Neutrophil (primary cell): ENCODE results near the gene SYTL2.

Source experiments
- H3K27ac ChIP-seq: fragments of 200-600 bp; sonication (generic); 2 replicates; pipeline ENCODE4 v1.5.1; 2016; ENCODE audit warnings: mild to moderate bottlenecking, moderate library complexity
- H3K27me3 ChIP-seq: fragments of 200-600 bp; sonication (generic); 2 replicates; pipeline ENCODE4 v1.6.0; 2016; ENCODE audit warnings: mild to moderate bottlenecking
- H3K36me3 ChIP-seq: fragments of 200-600 bp; sonication (generic); 2 replicates; pipeline ENCODE4 v1.5.1; 2017
- H3K4me1 ChIP-seq, 2 experiments: fragments of 200-600 bp in 1 of 2; sonication (generic) in 1 of 2; 1 replicate in 1 of 2; 2 replicates in 1 of 2; pipeline versions ENCODE4 v1.5.1 to v1.6.1; 2013 to 2016; ENCODE audit warnings: low read depth in 1 of 2, low read length in 1 of 2, mild to moderate bottlenecking in 1 of 2, moderate library complexity in 1 of 2; ENCODE audit not compliant: control insufficient read depth in 1 of 2, insufficient read depth in 1 of 2
- H3K4me3 ChIP-seq, 2 experiments: fragments of 200-600 bp in 1 of 2; sonication (generic) in 1 of 2; 1 replicate in 1 of 2; 2 replicates in 1 of 2; pipeline ENCODE4 v1.5.1; 2013 to 2016; ENCODE audit warnings: low read depth in 1 of 2, low read length in 1 of 2, mild to moderate bottlenecking in 1 of 2, moderate library complexity in 1 of 2
- H3K9me3 ChIP-seq: fragments of 200-600 bp; sonication (generic); 2 replicates; pipeline ENCODE4 v1.5.1; 2016
- TF ChIP-seq, protein P1 (sequence below): fragments of 200-600 bp; sonication (generic); IDR thresholded peaks from 2 replicates; pipeline ENCODE4 v1.5.1; 2016; ENCODE audit warnings: antibody characterized with exemption

SYTL2 gene

DNA sequence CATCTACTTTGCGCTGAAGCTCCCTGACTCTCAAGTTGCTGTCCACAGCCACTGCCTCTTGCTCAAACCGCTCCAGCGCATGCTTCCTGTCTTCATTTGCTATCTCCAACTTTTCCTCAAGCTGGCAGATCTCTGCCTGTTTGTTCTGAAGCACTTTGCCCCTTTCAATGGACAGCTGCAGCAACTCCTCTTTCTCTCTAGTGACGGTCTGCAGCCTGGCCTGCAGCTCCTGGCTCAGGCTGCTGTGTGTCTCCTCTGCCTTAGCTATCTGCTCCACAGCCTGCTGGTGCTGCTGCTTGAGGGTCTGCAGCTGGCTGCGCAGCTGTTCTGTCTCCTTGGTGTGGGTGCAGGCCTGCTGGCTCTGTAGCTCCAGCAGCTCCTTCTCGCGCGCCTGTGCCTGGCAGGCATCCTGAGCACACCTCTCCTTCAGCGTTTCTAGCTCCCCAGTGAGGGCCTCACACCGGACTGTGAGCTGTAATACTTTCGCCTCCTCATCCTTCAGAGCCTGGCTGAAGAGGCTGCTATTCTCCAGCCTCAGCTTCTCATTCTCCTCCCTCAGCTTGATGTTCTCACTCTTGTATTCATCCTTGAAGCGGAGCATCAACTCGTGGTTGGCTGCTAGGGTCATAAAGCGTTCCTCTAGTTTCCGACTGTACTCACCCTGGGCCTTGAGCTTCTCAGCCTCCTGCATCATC, 125.7 kb downstream of the SYTL2 start:
- H3K36me3 ChIP-seq, result no peaks in the 10 kb centered on the region
- no peaks in the 10 kb centered on the region for H3K9me3 ChIP-seq
- peaks cover 15% of the 10 kb centered on the region for H3K27me3 ChIP-seq
- TF ChIP-seq, protein P1, sequence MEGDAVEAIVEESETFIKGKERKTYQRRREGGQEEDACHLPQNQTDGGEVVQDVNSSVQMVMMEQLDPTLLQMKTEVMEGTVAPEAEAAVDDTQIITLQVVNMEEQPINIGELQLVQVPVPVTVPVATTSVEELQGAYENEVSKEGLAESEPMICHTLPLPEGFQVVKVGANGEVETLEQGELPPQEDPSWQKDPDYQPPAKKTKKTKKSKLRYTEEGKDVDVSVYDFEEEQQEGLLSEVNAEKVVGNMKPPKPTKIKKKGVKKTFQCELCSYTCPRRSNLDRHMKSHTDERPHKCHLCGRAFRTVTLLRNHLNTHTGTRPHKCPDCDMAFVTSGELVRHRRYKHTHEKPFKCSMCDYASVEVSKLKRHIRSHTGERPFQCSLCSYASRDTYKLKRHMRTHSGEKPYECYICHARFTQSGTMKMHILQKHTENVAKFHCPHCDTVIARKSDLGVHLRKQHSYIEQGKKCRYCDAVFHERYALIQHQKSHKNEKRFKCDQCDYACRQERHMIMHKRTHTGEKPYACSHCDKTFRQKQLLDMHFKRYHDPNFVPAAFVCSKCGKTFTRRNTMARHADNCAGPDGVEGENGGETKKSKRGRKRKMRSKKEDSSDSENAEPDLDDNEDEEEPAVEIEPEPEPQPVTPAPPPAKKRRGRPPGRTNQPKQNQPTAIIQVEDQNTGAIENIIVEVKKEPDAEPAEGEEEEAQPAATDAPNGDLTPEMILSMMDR, result no peak
- H3K4me3 ChIP-seq, result no peak overlapping the region
- H3K4me1 ChIP-seq, result peaks cover 10% of the 10 kb centered on the region in 2 experiments
- H3K27ac ChIP-seq, result no peak overlapping the region

DNA sequence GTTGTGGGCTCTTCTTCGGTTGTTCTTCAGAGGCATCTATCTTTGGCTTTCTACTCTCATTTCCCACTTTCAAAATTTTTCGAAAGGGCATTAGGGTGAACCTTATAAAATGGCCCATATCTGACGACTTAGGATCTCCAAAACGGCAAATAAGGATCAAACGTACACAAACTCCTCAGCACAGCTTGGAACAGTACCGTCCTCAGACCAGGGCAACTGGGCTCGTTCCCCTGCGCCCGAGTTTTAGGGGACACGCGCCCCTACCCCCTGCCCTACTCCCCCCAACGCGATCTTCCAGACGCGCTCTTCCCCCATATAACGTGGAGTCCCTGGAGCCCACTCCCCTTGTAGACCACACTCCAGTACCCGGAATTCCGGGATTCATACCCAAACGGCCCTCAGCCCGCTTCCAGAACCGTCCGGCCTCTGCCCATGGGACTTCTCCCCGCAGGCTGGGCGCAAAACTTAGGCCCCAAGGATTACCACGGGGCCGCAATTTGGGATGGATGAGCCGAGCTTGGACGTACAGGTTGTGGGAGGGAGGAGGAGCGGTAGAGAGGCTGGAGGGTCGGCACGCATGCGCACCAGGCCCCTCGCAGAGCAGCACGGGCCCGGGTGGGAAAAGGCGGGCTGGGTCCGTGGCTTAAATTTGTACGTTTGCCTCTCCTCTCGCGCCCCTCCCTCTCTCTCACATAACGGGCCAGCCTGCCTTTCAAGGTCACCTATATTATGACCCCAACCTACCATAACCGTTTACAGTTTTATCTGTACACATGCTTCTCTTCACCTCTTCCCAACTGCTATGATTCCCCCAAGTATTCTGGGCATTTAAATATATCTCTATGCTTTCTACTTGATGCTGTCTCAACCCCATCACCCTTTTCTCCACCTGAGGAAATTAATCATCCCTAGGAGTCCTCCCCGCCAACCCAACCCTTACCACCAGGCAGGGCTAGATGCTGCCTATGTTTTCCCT, 128.3 kb downstream of the SYTL2 start:
- Histone ChIP-seq H3K4me1 (peaks cover 10% of the 10 kb centered on the region in 2 experiments), H3K4me3 (peak overlapping the region; percentile 30 to 39), H3K36me3 (no peaks in the 10 kb centered on the region), H3K27me3 (peaks cover 8% of the 10 kb centered on the region), H3K27ac (no peak overlapping the region), H3K9me3 (no peaks in the 10 kb centered on the region)
- TF ChIP-seq, protein P1, result no peak

DNA sequence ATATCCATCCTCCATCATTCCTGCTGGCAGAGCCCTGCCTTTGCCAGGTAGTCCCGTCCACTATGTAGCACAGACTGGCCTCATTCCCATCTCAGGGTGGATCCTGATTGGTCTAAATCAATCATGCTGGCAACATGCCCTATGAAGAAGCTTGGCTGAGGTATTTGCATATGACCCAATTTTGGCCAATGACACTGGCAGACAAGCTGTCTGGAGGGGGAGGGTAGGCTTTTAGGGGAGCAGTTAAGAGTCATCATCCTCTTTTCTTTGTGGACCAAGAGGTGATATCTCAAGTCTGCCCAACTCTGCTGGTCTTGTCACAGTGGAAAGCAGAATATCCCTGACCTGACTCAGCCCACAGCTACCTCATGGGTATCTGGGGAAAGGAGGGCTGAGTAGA, 130.0 kb downstream of the SYTL2 start:
- TF ChIP-seq, protein P1, result no peak
- H3K27me3 ChIP-seq, result peaks cover 8% of the 10 kb centered on the region
- peaks cover 10% of the 10 kb centered on the region in 2 experiments for H3K4me1 ChIP-seq
- H3K27ac ChIP-seq, result no peak overlapping the region
- H3K9me3 ChIP-seq, result no peaks in the 10 kb centered on the region
- H3K4me3 ChIP-seq, result no peak overlapping the region
- H3K36me3 ChIP-seq, result no peaks in the 10 kb centered on the region

DNA sequence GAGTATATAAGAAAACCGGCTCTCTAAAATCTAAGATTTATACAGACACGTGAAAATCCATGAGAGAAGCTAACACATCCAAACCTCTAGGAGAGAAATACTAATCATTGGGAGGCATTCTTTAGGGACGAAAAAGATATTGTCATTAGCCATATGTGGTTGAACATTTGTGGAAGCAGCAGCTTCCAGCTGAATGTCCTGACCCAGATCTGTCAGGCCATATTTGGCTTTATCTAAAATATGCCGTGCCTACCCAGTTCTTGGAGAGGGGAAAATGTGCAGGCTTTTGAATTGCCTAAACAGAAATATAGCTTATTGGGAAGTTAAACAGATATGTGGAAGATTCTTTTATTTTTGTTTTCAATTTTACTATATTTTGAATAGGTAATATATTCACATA, 131.4 kb downstream of the SYTL2 start:
- Histone ChIP-seq H3K9me3 (no peaks in the 10 kb centered on the region), H3K4me1 (peaks cover 10% of the 10 kb centered on the region in 2 experiments), H3K36me3 (no peaks in the 10 kb centered on the region), H3K27me3 (peaks cover 8% of the 10 kb centered on the region), H3K27ac (no peak overlapping the region), H3K4me3 (no peak overlapping the region)
- TF ChIP-seq, protein P1, result no peak

DNA sequence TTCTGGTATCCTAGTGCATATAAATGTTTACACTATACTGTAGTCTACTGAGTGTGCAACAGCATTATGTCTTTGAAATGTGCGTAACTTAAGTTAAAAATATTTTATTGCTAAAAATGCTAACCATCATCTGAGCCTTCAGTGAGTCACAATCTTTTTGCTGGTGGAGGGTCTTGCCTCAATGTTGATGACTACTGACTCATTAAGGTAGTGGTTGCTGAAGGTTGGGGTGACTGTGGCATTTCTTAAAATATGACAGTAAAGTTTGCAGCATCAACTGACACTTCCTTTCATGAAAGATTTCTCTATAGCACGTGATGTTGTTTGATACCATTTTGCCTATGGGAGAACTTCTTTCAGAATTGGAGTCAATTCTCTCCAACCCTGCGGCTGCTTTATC, 137.5 kb downstream of the SYTL2 start:
- Histone ChIP-seq H3K27me3 (no peaks in the 10 kb centered on the region), H3K4me3 (no peak overlapping the region), H3K27ac (no peak overlapping the region), H3K4me1 (no peaks in the 10 kb centered on the region), H3K36me3 (no peaks in the 10 kb centered on the region), H3K9me3 (no peaks in the 10 kb centered on the region)
- TF ChIP-seq, protein P1, result no peak
